Stimulated activated CD4-positive, alpha-beta T cell treated with anti-CD3 and anti-CD28 coated beads, Interleukin-4, amount 100 ng/mL, for 4 hours (primary cell): ENCODE measurements around the gene SREK1.
"Not testable (repeated sequence)": the region's sequence is repeated elsewhere in the genome, so short reads cannot be mapped to it uniquely, and the experiment has no call there.

Source experiments
- DNase-seq, 2 experiments: peaks; one replicate each; pipeline ENCODE4 v3.0.0-alpha.2; 2020

Gene SREK1, protein sequence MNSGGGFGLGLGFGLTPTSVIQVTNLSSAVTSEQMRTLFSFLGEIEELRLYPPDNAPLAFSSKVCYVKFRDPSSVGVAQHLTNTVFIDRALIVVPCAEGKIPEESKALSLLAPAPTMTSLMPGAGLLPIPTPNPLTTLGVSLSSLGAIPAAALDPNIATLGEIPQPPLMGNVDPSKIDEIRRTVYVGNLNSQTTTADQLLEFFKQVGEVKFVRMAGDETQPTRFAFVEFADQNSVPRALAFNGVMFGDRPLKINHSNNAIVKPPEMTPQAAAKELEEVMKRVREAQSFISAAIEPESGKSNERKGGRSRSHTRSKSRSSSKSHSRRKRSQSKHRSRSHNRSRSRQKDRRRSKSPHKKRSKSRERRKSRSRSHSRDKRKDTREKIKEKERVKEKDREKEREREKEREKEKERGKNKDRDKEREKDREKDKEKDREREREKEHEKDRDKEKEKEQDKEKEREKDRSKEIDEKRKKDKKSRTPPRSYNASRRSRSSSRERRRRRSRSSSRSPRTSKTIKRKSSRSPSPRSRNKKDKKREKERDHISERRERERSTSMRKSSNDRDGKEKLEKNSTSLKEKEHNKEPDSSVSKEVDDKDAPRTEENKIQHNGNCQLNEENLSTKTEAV

GRCh38 chr5:66144074-66144833 is at the start of gene SREK1:
TSS of gene SREK1 (plus strand) at chr5:66144300. CDS start at chr5:66144377, 77 bp downstream.
- peak; percentile 87 to 90 for DNase-seq

DNA sequence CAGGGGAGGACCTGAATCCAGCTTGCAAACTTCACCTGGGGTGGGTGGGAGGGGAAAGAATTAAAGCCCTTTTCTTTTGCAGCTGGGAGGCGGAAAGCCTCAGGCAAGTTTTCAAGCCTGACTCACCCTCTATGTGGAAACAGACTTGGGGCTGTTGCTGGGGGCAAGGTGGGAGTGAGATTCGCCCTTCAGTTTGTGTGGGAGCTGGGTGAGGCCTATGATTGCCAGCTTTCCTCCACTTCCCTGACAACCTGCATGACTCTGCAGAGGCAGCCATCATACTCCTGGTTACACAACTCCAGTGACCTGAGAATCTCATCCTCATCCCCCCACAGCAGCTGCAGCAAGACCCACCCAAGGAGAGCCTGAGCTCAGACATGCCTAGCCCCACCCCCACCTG is 43.2 kb upstream of the SREK1 start:
- no peak for DNase-seq

DNA sequence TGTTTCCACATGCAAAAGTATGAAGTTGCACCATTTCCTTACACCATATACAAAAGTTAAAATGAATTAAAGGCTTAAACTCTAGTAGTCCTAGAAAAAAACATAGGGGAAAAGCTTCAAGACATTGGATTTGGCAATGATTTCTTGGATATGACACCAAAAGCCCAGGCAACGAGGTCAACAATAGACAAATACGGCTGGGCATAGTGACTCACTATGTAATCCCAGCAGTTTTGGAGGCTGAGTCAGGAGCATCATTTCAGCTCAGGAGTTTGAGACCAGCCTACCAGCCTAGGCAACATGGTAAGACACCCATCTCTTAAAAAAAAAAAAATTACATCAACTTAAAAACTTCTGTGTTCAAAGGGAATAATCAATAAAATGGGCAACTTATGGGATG is 30.9 kb upstream of the SREK1 start:
- no peak for DNase-seq

- no peak for DNase-seq
Measured at GRCh38 chr5:66118304-66118703, 25.8 kb upstream of the SREK1 start.

GRCh38 chr5:66122379-66123034 is 21.6 kb upstream of the SREK1 start:
- no peak for DNase-seq

- DNase-seq = no peak
Measured at GRCh38 chr5:66129144-66129543, 15.0 kb upstream of the SREK1 start.

GRCh38 chr5:66130493-66130892 is 13.6 kb upstream of the SREK1 start:
- no peak for DNase-seq

GRCh38 chr5:66134407-66134861 is 9.7 kb upstream of the SREK1 start:
- no peak for DNase-seq

DNA sequence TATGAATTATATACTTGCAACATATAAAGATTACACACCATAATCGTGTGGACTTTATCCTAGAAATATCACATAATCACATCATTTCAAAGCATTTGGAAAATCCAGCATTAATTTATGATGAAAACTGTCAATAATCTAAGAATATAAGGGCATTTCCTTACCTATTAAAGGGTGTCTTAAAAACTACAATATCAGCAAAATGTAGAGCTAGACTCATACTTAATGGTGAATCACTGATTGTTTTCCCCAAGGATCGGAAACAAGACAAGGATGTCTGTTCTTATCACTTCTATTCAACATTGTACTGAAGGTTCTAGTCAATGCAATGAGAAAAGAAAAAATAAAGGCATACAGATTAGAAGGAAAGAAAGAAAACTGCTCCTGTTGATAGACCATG is 8.0 kb upstream of the SREK1 start:
- DNase-seq = no peak

DNA sequence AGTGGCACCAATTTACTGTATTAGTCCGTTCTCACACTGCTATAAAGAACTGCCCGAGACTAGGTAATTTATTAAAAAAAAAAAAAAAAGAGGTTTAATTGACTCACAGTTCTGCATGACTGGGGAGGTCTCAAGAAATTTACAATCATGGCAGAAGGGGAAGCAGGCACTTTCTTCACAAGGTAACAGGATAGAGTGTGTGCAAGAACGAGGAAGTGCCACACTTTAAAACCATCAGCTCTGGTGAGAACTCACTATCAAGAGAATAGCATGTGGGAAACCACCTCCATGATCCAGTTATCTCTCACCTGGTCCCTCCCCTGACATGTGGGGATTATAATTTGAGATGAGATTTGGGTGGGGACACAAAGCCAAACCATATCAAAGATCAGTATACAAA is 7.2 kb upstream of the SREK1 start:
- not testable (repeated sequence) for DNase-seq

DNA sequence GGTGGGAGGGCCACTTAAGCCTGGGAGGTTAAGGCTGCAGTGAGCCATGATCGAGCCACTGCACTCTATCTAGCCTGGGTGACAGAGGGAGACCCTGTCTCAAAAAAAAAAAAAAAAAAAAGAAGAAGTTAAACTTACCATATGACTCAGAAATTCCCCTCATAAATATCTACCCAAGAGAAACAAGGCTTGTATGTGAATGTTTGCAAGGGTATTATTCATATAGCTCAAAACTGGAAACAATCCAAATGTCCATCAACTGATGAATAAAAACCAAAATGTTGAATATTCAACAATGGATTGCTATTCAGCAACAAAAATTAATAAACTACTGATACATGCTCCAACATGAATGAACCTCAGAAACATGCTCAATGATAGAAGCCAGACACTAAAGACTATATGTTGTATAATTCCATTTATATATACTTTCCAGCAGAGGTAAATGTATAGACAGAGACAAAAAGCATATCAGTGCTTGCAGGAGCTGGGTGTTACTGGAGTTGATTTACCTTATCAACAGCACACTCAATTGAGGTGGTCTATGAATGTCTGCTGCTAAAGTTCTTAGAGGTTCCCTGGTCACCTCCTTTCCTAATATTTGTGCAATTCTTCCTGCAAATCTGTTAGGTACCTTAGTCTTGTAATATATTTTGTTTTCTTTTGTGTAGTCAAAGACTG is 5.3 kb upstream of the SREK1 start:
- DNase-seq = no peak

- no peak for DNase-seq
Measured at GRCh38 chr5:66139318-66139712, 4.8 kb upstream of the SREK1 start.

DNA sequence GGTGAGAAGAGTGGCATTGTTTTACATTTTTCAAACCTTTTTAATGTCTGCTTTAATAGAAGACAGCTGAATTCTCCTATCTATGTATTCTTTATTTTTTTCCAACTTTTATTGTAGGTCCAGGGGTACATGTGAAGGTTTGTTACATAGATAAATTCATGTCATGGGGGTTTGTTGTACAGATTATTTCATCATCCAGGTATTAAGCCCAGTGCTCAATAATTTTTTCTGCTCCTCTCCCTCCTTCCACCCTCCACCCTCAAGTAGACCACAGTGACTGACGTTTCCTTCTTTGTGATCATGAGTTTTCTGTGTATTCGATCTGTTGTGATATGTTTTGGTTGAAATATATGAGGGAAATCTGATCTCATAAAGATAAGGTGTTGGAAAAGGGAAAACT is 1.7 kb upstream of the SREK1 start:
- no peak for DNase-seq

GRCh38 chr5:66143473-66144073 is 527 bp upstream of the SREK1 start:
- no peak for DNase-seq

DNA sequence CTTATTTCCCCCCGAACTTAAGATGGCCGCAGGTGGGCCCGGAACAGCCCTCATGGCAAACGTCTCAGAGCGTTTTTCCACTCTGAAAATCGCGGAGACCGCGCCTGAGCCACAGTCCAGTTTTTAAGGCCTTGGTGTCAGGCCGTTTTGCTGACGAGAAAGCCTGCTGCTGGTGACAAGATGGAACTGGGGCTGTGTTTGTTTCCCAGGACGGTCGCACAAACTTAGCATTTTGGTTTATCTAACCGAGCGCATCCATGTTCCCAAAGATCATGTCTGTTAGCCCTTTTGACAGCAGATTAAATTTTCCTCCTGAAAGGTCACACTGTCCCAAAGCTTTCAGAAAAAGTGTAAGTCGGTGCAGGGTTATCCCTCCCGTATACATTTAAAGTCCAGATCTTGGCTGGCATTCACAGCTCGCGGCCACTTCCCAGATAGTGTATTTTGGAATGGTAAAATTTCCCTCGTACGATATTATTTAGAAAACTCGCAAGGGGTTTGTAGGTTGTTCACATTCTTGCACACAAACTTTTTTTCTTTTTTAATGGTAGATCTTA is 812 bp downstream of the SREK1 start:
- no peak for DNase-seq

DNA sequence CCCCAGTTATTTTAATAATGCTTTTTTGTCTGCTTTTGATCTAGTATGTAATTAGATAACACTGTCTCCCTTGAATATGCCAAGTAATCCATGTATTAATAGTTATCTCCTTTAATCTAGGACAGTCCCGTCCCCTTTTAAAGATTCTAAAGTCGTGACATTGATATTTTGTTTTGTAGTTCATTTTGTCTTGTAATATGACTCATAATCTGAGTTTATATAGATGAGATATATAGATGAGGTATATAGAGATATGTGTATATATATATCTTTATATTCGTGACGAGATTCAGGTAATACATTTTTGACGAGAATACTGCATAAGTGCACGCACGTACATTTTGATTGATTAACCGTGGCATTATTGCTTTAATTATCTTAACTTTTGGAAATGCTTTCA is 1.6 kb downstream of the SREK1 start:
- DNase-seq = no peak

GRCh38 chr5:66149950-66150349 is 5.8 kb downstream of the SREK1 start:
- DNase-seq = no peak

GRCh38 chr5:66151030-66151429 is 6.9 kb downstream of the SREK1 start:
- DNase-seq = peak in 1 of 2 experiments; percentile 17

DNA sequence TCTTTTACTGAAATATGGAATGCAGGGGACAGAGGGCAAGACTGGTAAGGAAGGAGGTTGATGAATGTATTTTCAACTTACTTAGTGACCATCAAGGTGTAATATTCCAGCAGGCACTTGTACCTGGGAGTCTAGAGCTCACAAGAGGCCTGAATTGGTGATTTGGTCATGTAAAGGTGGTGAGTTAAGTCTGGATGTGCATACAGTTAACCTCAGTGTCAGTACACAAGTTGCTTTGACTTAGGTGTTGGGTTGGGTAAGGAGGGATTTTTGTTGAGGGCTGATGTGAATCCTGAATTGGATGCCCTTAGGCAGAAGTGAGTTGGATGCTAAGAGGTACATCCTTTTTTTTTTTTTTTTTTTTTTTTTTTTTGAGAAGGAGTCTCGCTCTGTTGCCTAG is 7.4 kb downstream of the SREK1 start:
- no peak for DNase-seq

- DNase-seq = no peak
Measured at GRCh38 chr5:66157046-66157445, 12.9 kb downstream of the SREK1 start.

GRCh38 chr5:66161356-66161755 is 17.3 kb downstream of the SREK1 start:
- DNase-seq = no peak
